Left lung (tissue), 10 donors: Measurements from ENCODE around the gene ITGB1. TPM values are rescaled to one million over a fixed set of nuclear protein-coding genes. Genes with fewer than 3 reads are reported as not detected.

Source experiments
- ATAC-seq: fragments of 200-7000 bp; cut with Tn5 transposase; one replicate; pipeline ENCODE4 v1.9.1; 2020; ENCODE audit warnings: moderate library complexity
- DNase-seq, 4 donors: peaks; one replicate each; pipeline ENCODE4 v3.0.0-alpha.2; 2013 to 2020
- H3K27ac ChIP-seq, 2 donors: fragments of 200-600 bp; sonication (generic) in 1 of 2; one replicate each; pipeline versions ENCODE4 v1.5.0 to v1.8.0; 2020 to 2021
- H3K27me3 ChIP-seq, 2 donors: fragments of 200-600 bp; sonication (generic) in 1 of 2; one replicate each; pipeline versions ENCODE4 v1.5.0 to v1.8.0; 2020 to 2021
- H3K36me3 ChIP-seq, 2 donors: fragments of 200-600 bp; sonication (generic) in 1 of 2; one replicate each; pipeline versions ENCODE4 v1.5.0 to v1.8.0; 2020 to 2021
- H3K4me1 ChIP-seq, 2 donors: fragments of 200-600 bp; one replicate each; pipeline ENCODE4 v1.8.0; 2021
- H3K4me3 ChIP-seq, 2 donors: fragments of 200-600 bp; sonication (generic) in 1 of 2; one replicate each; pipeline versions ENCODE4 v1.5.0 to v1.8.0; 2020 to 2021; ENCODE audit warnings: mild to moderate bottlenecking in 1 of 2
- H3K9me3 ChIP-seq, 2 donors: fragments of 200-600 bp; sonication (generic) in 1 of 2; one replicate each; pipeline versions ENCODE4 v1.5.0 to v1.8.0; 2020 to 2021
- intact Hi-C, 2 donors: fragments of 100-400 bp; cut with DNase I; formaldehyde crosslinking; loops; one replicate each; pipeline versions ENCODE4 v1.11.2 to v1.14.2; 2022
- polyA plus RNA-seq, 6 donors: library from polyadenylated mRNA; unstranded; fragments of 120-200 nt; gene quantifications; one replicate each; pipeline ENCODE4 v1.2.1, GENCODE V29; 2013; ENCODE audit not compliant: insufficient read length in 6 of 6
- total RNA-seq, 2 donors: library from RNA; stranded (reverse); fragmentation: NEBNext Ultra II Directional; extraction: Animal tissue kit (Norgen Biotek cat#: 25700); gene quantifications; one replicate each; pipeline ENCODE4 v1.2.1, GENCODE V29; 2021
- TF ChIP-seq, protein P1 (sequence below), 2 donors: fragments of 200-600 bp; sonication (generic) in 1 of 2; IDR thresholded peaks; one replicate each; pipeline versions ENCODE4 v1.5.0 to v1.8.0; 2021; ENCODE audit warnings: antibody characterized with exemption in 2 of 2
- donor health status: DM: no; HTN: yes; CAD: no.
- donor health status: DM: no; HTN: no; CAD: no.

ITGB1 gene
- total and polyA plus RNA-seq, 8 donors = 460 to 642 (median 504) TPM

DNA sequence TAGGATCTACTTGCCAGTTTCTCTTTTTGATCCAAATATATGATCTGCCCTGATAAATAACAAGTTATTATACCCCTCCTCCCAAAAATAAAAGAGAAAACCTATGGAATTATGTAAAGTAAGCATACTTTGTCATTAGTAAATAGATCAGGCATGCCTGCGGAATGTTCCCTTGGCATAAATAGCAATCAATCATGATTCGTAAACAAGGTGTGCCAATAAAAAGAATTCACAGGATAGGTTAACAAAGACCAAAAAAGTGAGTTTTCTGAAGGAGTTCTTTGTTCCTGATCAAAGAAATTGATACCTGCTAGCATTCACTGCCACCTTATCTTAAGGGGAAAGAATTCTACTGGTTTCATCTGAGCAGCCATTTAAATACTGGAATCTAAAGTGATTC is 11.9 kb downstream of the ITGB1 start:
- peaks cover 12 to 66% of the 10 kb centered on the region in 2 donors for H3K4me1 ChIP-seq
- H3K36me3 ChIP-seq = no peaks in the 10 kb centered on the region
- TF ChIP-seq, protein P1, sequence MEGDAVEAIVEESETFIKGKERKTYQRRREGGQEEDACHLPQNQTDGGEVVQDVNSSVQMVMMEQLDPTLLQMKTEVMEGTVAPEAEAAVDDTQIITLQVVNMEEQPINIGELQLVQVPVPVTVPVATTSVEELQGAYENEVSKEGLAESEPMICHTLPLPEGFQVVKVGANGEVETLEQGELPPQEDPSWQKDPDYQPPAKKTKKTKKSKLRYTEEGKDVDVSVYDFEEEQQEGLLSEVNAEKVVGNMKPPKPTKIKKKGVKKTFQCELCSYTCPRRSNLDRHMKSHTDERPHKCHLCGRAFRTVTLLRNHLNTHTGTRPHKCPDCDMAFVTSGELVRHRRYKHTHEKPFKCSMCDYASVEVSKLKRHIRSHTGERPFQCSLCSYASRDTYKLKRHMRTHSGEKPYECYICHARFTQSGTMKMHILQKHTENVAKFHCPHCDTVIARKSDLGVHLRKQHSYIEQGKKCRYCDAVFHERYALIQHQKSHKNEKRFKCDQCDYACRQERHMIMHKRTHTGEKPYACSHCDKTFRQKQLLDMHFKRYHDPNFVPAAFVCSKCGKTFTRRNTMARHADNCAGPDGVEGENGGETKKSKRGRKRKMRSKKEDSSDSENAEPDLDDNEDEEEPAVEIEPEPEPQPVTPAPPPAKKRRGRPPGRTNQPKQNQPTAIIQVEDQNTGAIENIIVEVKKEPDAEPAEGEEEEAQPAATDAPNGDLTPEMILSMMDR (IDR thresholded peaks at IDR 0.05) = no peak
- no peaks in the 10 kb centered on the region for H3K27me3 ChIP-seq
- DNase-seq = no peak
- no peaks in the 10 kb centered on the region for H3K9me3 ChIP-seq
- H3K4me3 ChIP-seq = no peak overlapping the region
- H3K27ac ChIP-seq = no peak overlapping the region
- intact Hi-C loops = no loop called here
- ATAC-seq = no peak

DNA sequence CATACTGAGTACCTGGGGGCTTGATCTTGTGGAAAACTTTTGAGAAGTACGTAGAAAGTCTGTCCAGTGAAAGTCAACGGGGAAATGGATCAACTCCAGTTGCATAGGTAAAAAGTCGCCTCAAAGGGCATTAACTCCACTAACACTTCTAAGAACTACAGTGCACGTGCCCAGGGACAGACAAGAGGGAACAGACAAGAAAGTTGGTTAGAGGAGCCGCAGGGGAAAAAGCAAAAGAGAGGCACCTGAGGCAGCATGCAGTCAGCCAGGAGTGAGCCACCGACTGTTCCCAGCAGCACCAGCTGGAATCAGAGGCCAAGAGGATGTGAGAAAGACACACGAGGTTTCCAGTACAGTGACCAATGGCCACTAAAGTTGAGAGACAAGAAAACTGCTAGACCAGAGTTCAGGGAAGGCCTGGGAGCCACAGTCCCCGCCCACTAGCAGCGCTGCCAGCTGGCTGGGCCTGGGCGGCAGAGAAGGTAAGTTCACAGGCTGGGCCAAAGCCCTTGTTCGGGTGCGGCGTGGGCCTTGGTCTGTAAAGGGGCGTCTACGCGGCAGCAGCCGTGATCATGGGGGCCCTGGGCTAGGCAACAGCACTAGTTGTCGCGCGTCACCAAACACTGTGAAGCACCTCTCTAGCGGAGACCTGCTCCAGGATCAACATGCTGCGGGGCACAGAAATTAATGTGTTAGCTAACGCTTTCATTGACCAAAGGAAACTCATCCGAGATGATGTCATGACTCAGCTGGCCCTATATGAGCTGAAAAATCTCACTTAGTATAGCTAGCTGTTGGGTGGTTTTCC is 14.0 kb downstream of the ITGB1 start:
- peak; percentile 75 for ATAC-seq
- peak overlapping the region in 1 of 2 donors; percentile 26 for H3K27ac ChIP-seq
- H3K9me3 ChIP-seq = no peaks in the 10 kb centered on the region
- TF ChIP-seq, protein P1 (IDR thresholded peaks at IDR 0.05) = no peak
- no peaks in the 10 kb centered on the region for H3K36me3 ChIP-seq
- no peaks in the 10 kb centered on the region for H3K27me3 ChIP-seq
- peak in 1 of 4 donors; percentile 84 for DNase-seq
- peaks cover 14 to 65% of the 10 kb centered on the region in 2 donors for H3K4me1 ChIP-seq
- no peak overlapping the region for H3K4me3 ChIP-seq
- intact Hi-C loops = no loop called here

DNA sequence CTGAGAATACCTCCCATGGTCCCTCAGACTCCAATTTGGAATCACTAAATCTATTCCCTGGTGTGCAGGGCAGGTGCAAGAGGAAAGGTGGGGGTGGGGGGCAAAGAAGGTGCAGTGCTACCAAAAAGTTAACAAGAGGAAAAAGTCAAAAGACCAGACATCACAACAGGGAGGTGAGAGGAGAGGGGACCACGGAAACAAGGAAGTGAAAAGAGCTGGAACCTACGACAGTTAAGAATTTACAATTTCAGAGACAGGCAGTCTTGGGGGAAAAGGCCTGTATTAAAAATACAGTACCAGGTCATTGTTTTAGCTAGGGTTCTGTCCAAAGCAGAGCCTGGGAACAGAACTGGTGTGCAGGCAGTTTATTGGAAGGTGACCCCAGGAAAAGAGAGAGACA is 14.6 kb downstream of the ITGB1 start:
- Histone ChIP-seq H3K4me1 (peaks cover 21 to 65% of the 10 kb centered on the region in 2 donors), H3K27ac (no peak overlapping the region), H3K4me3 (no peak overlapping the region), H3K27me3 (no peaks in the 10 kb centered on the region), H3K36me3 (no peaks in the 10 kb centered on the region), H3K9me3 (no peaks in the 10 kb centered on the region)
- intact Hi-C loops = no loop called here
- no peak for DNase-seq
- TF ChIP-seq, protein P1 (IDR thresholded peaks at IDR 0.05) = no peak
- no peak for ATAC-seq

DNA sequence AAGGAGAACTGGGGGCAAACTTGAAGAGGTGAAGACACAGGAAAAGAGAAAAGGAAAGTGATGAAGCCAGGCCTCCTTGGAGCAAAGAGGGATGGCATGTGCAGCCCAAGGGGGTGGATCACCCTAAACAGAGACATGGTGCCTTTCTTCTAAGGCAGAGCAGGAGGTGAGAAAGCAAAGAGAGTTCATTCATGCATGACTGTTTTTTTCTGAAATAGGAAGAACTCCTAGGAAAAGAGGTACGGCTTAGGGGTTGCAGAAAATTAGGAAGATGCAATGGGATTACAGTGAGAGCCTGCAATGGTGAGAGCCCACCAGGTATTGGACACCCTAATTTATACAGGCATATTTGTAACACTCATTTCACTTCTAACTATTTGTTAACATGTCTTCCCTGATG is 15.9 kb downstream of the ITGB1 start:
- Histone ChIP-seq H3K27ac (no peak overlapping the region), H3K27me3 (no peaks in the 10 kb centered on the region), H3K9me3 (no peaks in the 10 kb centered on the region), H3K36me3 (no peaks in the 10 kb centered on the region), H3K4me1 (peaks cover 28 to 76% of the 10 kb centered on the region in 2 donors), H3K4me3 (no peak overlapping the region)
- TF ChIP-seq, protein P1 (IDR thresholded peaks at IDR 0.05) = no peak
- no peak for ATAC-seq
- DNase-seq = no peak
- intact Hi-C loops = no loop called here

DNA sequence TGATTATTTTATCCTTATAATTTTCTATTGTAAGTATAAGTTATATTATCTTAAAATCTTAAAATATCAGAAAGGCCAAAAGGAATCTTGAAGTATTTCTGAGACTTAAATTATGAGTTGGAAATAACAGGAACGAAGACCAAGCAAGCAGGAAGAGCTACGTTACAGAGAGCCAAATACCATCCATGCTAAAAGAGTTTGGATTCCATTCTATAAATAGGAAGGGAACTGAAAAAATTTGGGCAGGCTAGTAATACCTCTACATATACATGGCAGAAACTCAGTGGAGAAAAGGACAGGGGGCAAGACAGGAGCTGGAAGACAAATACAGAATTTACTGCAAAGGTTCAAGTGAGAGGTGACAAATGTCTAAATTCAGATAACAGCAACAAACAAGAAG is 16.7 kb downstream of the ITGB1 start:
- H3K4me1 ChIP-seq = peaks cover 28 to 81% of the 10 kb centered on the region in 2 donors
- TF ChIP-seq, protein P1 (IDR thresholded peaks at IDR 0.05) = no peak

More for the DNA sequence above, 16.7 kb downstream of the ITGB1 start:
- intact Hi-C loops = no loop called here
- H3K4me3 ChIP-seq = no peak overlapping the region
- H3K27me3 ChIP-seq = no peaks in the 10 kb centered on the region
- ATAC-seq (no peak), DNase-seq (no peak)
- peak overlapping the region in 1 of 2 donors; percentile 38 for H3K27ac ChIP-seq
- H3K9me3 ChIP-seq = no peaks in the 10 kb centered on the region
- no peaks in the 10 kb centered on the region for H3K36me3 ChIP-seq
